Activated CD4-positive, alpha-beta T cell treated with anti-CD3 and anti-CD28 coated beads for 24 hours (primary cell): ENCODE measurements around the gene TMEM204.

Source experiments
- DNase-seq, 2 donors: peaks; one replicate each; pipeline ENCODE4 v3.0.0-alpha.2; 2020; ENCODE audit warnings: low read depth in 2 of 2

The TMEM204 gene

GRCh38 chr16:1557576-1557975, 24.1 kb downstream of the TMEM204 start:
- DNase-seq = no peak

- no peak for DNase-seq
Measured at GRCh38 chr16:1559446-1559975, 26.0 kb downstream of the TMEM204 start.

- DNase-seq = no peak
Measured at GRCh38 chr16:1560153-1560552, 26.7 kb downstream of the TMEM204 start.

GRCh38 chr16:1560866-1561265, 27.4 kb downstream of the TMEM204 start:
- DNase-seq = no peak

- DNase-seq = no peak
Measured at GRCh38 chr16:1561266-1561665, 27.8 kb downstream of the TMEM204 start.

GRCh38 chr16:1561836-1562235, 28.4 kb downstream of the TMEM204 start:
- DNase-seq = no peak

- no peak for DNase-seq
Measured at GRCh38 chr16:1563786-1564185, 30.3 kb downstream of the TMEM204 start.

- no peak for DNase-seq
Measured at GRCh38 chr16:1564325-1564724, 30.9 kb downstream of the TMEM204 start.

GRCh38 chr16:1565083-1565805, 31.8 kb downstream of the TMEM204 start:
- no peak for DNase-seq

GRCh38 chr16:1567988-1568387, 34.5 kb downstream of the TMEM204 start:
- DNase-seq = no peak

GRCh38 chr16:1571012-1571671, 37.7 kb downstream of the TMEM204 start:
- DNase-seq = no peak

GRCh38 chr16:1572673-1573072, 39.2 kb downstream of the TMEM204 start:
- no peak for DNase-seq

- DNase-seq = no peak
Measured at GRCh38 chr16:1573301-1573700, 39.8 kb downstream of the TMEM204 start.

GRCh38 chr16:1575578-1575977, 42.1 kb downstream of the TMEM204 start:
- no peak for DNase-seq

- DNase-seq = no peak
Measured at GRCh38 chr16:1579214-1579613, 45.7 kb downstream of the TMEM204 start.

GRCh38 chr16:1580256-1580655, 46.8 kb downstream of the TMEM204 start:
- no peak for DNase-seq

GRCh38 chr16:1580956-1581355, 47.5 kb downstream of the TMEM204 start:
- no peak for DNase-seq

GRCh38 chr16:1581804-1582203, 48.3 kb downstream of the TMEM204 start:
- no peak for DNase-seq

- no peak for DNase-seq
Measured at GRCh38 chr16:1583180-1583579, 49.7 kb downstream of the TMEM204 start.

- DNase-seq = no peak
Measured at GRCh38 chr16:1584926-1585484, 51.5 kb downstream of the TMEM204 start.

- no peak for DNase-seq
Measured at GRCh38 chr16:1590366-1590765, 56.9 kb downstream of the TMEM204 start.

GRCh38 chr16:1590930-1591705, 57.7 kb downstream of the TMEM204 start:
- no peak for DNase-seq
